AG08395 (cell line): ENCODE results near the gene USP9X.
"Not testable (repeated sequence)": the region's sequence is repeated elsewhere in the genome, so short reads cannot be mapped to it uniquely, and the experiment has no call there.

Experiments used
- DNase-seq: peaks from one replicate; pipeline ENCODE4 v3.0.0; 2012; ENCODE audit warnings: mixed read lengths, low spot score

USP9X gene

DNA sequence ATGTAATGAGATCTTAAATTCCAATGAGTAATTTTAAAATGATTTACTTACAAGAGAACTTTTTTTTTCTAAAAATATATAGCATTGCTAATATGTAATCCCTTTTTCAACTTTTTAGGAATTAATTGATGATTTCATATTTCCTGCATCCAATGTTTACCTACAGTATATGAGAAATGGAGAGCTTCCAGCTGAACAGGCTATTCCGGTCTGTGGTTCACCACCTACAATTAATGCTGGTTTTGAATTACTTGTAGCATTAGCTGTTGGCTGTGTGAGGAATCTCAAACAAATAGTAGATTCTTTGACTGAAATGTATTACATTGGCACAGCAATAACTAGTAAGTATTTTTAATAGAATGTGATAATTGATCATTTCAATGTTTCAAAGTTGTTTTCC is 113.2 kb downstream of the USP9X start:
- DNase-seq: no peak

DNA sequence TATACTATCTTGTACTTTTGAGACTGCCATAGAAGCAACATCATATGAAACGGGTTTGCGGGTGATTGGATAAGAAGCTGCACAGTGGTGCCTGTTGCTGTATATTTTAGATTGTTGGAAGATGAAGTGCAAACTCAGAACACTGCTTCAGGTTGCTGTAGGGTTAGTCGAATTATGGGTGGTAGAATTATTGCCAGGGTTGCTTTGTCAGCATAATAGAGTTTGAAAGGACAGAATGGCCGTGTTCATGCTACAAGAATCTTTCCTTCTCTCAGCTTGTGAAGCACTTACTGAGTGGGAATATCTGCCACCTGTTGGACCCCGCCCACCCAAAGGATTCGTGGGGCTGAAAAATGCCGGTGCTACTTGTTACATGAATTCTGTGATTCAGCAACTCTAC is 115.5 kb downstream of the USP9X start:
- DNase-seq: no peak

DNA sequence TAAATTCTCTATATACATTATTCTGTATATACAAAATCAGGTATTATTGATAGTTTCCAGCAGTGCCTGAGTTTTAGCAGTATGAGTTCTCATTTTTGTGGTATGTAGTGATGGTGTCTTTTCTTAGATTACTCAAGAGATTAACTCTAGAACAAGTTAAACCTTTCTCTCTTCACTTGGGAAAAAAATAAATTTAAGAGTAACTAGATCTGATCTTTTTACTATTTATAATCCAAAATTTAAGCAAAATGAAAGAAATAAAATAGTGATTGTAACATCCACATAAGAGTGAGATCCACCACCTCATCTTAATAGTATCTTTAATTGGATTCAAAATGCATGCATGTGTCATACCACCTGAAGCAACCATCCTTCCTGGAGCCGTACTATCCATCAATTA is 124.6 kb downstream of the USP9X start:
- DNase-seq: no peak

DNA sequence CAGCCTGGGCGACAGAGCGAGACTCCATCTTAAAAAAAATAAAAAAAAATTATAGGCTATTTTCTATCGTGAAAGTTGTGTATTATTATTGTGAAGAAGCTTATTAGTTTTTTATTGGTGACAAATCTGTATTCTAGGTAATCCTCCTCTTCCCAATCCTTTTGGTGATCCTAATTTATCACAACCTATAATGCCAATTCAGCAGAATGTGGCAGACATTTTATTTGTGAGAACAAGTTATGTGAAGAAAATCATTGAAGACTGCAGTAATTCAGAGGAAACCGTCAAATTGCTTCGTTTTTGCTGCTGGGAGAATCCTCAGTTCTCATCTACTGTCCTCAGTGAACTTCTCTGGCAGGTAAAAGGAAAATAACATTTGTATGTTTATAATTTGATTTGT is 139.4 kb downstream of the USP9X start:
- DNase-seq: no peak

DNA sequence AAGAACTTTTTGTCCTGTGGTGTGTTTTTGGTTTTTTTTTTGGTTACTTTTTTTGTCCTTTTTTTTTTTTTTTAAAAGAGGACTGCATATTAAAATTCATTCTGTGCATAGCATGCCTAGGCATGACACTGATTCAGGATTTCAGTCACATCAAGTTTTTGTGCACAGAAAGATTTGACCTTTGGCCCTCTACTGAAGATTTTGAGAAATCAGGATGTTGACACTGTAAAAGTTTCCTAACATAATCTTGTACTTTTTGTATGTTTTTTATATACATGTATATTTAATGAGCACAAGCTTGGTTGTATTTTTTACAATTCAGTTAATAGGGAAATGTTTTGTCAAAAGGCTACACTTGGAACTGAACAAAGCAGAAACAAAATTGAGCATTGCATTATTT is 148.7 kb downstream of the USP9X start:
- no peak for DNase-seq

DNA sequence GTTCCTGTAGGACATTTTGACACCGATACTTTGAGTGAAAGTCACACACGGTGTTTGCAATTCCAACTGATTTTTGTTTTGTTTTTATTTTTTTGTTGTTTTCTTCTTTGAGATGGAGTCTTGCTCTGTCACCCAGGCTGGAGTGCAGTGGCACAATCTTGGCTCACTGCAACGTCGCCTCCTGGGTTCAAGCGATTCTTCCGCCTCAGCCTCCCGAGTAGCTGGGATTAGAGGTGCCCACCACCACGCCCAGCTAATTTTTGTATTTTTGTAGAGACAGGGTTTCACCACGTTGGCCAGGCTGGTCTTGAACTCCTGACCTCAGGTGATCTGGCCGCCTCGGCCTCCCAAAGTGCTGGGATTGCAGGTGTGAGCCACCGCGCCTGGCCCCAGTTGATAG is 149.2 kb downstream of the USP9X start:
- not testable (repeated sequence) for DNase-seq

DNA sequence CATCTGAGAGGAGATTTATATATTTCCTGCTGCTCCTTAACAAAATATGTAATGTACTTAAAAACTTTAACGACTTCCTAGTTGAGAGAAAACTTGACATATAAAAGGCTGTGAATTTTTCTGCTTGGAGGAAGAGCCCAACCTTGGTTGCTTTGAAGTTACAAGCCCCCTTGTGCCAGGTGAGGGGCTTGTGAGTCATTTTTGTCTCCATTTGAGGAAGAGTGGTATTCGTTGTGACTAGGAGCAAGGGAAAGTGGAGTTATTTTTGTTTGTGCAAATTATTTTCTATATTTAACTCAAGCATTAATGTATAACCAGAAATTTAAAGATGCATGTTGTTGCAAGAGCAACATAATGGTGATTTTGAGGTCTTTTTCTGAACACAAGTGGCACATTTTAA is 149.7 kb downstream of the USP9X start:
- no peak for DNase-seq

DNA sequence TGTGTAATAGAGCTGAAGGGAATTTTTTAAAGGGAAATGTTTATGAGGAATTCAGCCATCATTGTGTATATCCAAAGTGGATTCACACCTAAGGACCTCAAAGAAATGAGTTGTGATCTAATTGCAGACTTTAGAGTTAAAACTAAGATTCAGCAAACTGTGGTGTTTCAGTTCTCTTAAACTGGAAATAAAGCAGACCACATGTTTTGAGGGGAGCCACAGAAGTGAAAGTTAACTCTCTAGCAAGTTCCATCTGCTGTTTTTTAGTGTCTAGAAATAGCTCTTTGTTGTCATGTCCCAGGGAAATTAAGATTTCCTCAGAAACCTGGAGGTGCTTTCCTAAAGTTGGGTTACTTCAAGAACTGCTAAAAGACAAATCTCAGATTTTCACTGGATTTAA is 151.4 kb downstream of the USP9X start:
- no peak for DNase-seq

DNA sequence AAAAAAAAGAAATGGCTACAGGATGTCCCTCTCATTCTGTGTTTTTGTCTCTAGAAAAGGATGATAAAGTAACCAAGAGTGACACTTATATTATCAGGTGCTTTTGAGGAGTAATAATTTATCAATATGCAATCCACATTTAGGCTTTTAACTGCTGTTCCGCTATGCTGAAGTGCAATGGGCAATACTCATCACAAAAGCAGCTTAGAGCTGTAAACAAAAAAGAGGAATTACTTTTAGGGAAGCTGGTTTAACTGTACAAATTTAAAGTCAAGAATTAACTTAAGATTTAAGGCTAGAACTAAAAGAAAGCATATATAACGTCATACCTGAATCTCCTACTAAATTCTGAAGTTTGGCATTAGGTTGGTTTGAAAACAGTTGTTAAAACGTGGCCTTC is 155.3 kb downstream of the USP9X start:
- no peak for DNase-seq

DNA sequence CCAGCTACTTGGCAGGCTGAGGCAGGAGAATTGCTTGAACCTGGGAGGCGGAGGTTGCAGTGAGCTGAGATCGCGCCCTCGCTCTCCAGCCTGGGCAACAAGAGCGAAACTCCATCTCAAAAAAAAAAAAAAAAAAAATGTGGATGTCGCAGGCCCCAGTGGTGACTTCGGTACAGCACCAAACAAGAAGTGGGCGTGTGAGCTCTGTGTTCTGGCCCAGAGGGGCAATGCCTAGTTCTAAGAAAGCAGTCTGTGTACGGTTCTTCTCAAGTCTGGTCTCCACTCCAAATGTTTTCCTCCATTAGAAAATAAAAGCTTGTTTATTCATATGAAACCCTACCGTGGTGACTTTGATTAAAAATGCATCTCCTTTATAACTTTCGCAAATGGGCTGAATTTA is 156.7 kb downstream of the USP9X start:
- no peak for DNase-seq

DNA sequence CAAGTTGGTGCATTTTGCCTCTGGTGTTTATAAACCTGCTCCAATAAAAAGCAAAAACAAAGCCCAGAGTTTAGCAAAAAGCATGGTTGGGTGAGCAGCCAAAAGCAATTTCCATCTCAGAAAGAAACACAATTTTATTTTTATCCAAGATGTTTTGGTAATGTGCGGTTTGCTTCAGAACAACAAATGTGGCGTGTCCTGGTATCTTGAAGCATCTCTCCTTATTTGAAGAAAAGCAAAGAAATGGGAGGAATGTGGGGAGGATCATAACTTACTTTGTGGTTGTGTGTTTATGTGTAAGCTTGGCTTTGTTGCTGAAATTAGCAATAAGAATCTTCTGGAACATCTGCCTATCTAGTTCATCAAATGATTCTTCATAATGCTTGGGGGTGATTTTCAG is 160.4 kb downstream of the USP9X start:
- peak; percentile 67 for DNase-seq

DNA sequence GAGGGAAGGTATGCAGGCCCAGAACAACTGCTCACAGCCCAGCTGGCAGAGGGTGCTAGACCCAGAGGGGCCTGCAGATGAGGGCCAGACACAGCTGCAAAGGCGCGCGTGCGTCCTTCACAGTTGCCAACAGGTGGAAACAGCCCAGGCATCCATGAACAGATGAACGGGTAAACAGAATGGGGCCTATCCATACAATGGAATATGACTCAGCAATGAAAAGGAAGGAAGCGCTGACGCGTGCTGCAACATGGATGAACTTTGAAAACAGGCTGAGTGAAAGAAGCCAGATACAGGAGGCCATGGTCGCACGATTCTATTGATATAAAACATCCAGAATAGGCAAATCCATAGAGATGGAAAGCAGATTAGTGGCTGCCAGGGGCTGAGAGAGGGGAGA is 165.6 kb downstream of the USP9X start:
- DNase-seq: no peak

DNA sequence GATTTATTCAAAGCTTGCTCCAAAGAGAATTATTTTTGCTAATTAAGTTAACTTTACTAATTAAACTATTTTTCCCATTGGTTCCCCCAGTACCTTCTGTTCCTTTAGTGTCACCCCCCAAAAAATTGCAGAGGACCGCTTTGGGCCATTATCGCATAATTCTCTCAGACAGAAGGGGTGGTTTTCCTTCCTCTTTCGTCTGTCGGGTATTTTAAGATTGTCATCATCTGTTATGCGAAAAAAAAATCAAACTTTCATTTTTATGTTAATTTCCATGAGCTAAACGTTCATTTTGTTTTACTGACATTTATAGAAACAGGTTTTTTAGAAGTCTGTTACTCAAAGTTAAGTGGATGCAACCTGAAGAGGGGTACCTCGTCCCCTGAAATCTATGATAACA is 172.6 kb downstream of the USP9X start:
- no peak for DNase-seq

DNA sequence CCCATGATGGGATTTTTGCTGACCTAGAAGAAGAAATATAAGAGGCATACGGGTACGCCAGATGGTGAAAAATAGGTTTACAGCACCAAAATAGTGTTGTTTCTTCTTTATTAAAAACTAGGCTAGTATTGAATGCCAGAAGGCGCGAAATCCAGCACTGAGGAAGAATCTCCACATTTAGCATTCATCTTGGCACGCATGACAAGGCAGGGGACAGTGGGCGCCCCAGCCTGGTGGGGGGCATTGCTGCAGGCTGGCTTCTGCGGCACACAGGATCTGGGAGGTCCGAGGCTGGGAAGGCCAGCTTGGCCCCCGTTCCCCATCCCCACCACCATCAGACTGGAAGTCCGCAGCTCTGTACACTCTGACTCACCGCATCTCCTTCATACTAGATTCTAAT is 173.0 kb downstream of the USP9X start:
- no peak for DNase-seq

DNA sequence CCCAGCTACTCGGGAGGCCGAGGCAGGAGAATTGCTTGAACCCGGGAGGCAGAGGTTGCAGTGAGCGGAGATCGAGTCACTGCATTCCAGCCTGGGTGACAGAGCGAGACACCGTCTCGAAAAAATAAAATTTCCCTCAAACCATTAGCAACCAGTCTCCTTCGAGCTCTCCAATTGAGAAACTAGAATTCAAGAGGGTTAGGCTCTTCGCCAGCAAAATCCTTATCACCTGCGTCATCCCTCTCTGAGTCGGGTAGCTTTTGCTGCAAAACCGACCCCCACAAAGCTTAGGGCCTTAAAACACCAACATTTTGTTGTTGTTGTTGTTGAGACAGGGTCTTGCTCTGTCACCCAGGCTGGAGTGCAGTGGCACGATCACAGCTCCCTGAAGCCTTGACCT is 173.6 kb downstream of the USP9X start:
- no peak for DNase-seq

DNA sequence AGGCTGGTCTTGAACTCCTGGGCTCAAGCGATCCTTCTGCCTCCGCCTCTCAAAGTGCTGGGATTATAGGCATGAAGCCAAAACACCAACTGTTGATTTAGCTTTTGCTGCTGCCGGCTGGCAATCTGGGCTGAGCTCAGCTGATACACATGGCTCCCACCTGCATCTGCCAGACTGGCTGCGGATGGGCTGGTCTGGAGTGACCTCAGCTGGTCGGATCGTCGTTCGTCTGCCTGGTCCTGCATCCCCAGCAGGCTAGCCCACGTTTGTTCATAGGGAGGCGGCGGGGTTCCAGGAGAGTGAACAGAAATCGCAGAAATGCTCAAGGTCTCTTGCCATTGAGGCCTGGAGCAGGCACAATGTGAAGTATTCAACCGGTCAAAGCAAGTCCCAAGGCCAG is 174.3 kb downstream of the USP9X start:
- peak; percentile 21 for DNase-seq

DNA sequence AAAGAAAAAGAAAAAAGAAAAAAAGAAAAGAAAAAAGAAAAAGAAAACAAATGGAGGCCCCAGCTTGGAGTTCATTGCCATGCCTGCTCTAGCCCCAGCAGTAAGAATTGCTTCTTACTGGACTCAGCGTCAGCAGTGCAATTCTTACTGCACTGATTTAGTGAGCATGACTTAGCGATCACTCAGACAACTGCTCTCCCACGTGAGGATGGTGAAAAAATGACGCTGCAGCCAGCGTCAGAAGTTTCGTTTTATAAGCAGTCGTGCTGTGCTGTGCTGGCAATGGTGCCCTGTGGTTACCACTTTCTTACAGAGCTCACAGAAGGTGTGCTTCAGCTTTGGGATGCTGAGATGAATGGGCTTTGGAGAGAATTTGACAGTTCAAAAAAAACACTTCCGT is 180.4 kb downstream of the USP9X start:
- peak; percentile 45 for DNase-seq

DNA sequence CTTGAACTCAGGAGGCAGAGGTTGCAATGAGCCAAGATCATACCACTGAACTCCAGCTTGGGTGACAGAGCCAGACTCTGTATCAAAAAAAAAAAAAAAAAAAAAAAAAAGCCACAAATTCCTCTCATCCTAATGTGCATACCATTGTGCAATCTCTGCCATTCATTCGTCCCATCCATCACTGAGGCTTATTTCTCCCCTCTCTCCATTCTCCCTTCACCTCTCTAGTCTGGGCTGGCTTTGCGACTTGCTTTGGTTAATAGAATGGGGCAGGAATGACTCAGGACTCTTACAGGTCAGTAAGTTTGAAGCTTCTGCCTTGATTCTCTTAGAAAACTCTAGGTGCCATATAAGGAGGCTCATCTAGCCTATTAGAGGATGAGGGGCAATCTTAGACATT is 188.4 kb downstream of the USP9X start:
- peak; percentile 40 for DNase-seq

DNA sequence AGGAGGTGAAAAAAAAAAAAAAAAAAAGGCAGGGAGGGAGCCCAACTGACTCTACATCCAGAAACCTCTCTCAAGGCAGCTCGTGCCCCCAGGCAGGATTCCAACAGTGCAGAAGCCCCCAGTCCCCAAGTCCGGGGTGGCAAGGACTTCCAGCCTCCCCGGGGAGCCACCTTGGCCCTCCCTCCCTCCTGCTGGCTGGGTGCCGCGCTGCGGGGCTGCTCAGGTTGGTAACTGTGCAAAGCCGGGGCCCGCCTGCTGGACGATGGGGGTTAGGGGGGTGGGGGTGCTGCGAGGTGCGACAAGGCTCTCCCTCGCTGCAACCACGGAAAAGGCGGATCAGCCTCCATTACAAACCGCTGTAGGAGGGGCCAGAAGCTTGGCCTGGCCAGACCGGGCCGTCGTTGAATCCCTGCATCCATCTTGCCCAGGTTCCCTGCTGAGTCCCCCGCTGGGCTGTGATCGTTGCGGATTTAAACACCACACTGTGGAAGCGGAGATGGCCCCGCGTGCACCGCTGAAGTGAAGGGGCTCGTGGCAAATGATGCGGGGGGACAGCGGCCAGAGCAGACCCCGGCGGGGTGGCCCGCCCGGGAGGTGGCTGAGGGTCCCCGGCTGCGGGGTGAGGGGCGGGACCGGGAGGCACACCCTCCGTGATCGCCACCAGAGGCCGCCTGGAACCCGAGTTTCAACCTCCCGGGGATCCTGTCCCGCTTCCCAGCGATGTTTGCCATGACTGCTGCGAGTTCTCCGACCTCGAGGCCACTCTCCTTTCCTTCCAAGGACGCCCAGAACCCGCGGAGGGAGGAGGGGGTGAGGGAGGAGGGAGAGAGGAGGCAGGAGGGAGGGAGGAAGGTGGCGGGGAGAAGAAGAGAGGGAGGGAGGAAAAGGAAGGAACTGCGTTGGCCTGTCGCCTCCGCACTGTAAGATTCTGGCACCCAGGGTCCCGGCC is 190.7 kb downstream of the USP9X start:
- peak; percentile 82 for DNase-seq

DNA sequence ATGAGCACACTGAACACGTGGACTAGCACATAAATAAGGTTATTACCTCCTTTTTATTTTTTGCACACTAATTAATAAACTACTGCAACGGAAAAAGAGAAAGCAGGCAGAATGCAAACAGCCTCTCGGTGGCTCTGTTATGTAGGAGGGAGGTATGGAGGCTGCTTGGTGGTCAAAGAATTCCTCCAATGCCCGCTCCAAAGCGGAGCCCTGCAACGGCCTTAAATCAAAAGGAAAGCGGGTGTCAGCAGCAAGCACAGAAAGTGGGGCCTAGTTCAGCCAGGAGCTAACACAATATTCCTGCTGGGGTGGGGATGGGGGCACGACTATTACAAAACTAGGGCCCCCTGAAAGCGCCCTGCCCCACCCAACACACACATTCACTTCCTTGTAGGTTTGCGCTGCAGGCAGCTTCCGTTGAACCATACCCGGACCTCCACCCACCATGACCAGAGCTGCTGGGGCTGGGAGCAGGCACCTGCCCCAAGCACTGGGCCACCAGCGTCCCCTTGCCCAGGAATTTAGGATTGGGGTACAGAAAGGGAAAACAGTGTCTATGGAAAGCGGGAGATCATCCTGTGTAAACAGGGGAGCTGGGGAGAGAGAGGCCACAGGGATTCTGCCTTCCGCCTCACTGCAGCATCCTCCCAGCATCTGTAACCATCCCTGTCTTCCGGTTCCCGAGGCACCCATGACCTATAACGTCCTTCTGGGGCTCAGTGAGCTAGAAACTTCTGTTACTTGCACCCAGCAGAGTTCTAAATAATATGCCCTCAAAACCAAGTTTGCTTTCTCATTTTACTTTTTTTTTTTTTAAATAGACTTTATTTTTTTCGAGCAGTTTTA is 191.6 kb downstream of the USP9X start:
- DNase-seq: no peak

DNA sequence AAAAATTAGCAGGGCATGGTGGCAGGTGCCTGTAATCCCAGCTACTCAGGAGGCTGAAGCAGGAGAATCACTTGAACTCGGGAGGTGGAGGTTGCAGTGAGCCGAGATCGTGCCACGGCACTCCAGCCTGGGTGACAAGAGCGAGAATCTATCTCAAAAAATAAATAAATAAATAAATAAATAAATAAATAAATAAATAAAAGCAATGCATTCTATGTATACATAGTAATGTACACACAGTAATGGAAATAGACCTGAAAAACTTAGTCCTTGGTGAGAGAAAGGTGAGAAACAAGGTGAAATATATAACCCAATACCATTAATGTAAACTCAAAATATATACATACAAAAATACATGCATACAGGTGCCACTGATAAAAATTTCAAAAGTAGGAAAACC is 197.1 kb downstream of the USP9X start:
- DNase-seq: not testable (repeated sequence)

DNA sequence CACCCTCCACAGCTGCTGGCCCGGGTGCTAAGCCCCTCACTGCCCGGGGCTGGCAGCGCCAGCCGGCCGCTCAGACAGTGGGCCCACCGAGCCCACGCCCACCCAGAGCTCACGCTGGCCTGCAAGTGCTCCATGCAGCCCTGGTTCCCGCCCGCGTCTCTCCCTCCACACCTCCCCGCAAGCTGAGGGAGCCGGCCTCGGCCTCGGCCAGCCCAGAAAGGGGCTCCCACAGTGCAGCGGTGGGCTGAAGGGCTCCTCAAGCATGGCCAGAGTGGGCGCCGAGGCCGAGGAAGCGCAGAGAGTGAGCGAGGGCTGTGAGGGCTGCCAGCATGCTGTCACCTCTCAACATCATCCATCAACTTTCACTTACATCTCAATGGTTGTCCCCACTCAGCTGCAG is 200.7 kb downstream of the USP9X start:
- DNase-seq: not testable (repeated sequence)
